NCI-H1694 (cell line): ENCODE results near the gene GNG2.

ENCODE experiments used
- DNase-seq: peaks from one replicate; lab custom pipeline; 2025; lab: John Stamatoyannopoulos, UW

Gene GNG2

DNA sequence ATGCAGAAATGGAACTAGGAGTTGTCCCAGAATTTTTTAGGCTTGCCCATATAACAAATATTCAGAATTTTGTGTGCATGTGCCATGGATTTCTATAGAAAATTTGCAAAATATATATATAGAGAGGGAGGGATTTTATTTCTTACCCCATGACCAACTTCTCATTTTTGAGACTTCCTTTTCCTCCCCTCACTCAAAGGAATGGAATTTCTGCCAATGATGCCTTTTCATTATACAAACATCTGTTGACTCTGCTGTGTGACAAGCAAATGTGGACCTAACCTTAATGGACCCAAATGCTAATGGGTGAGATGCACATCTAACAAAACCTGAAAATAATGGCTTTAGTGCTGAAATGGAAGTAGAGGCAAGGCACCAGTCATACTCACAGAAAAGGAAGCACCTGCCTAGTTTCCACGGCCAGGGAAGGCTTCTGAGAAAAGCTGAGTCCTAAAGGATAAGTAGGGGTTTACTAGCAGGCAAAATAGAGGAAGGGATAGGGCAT is 3.6 kb upstream of the GNG2 start:
- DNase-seq: no peak

GRCh38 chr14:51859131-51859530 is 1.3 kb upstream of the GNG2 start:
- DNase-seq: no peak

- no peak for DNase-seq
Measured at GRCh38 chr14:51860825-51861499, 550 bp downstream of the GNG2 start.

- DNase-seq: no peak
Measured at GRCh38 chr14:51862176-51862796, 1.9 kb downstream of the GNG2 start.

GRCh38 chr14:51862860-51863259 is 2.4 kb downstream of the GNG2 start:
- no peak for DNase-seq

- DNase-seq: no peak
Measured at GRCh38 chr14:51865953-51866747, 5.7 kb downstream of the GNG2 start.

- DNase-seq: no peak
Measured at GRCh38 chr14:51867741-51868140, 7.3 kb downstream of the GNG2 start.

- DNase-seq: no peak
Measured at GRCh38 chr14:51868405-51868804, 8.0 kb downstream of the GNG2 start.

- no peak for DNase-seq
Measured at GRCh38 chr14:51869411-51870100, 9.1 kb downstream of the GNG2 start.

GRCh38 chr14:51870606-51871005 is 10.2 kb downstream of the GNG2 start:
- no peak for DNase-seq

GRCh38 chr14:51871846-51872245 is 11.4 kb downstream of the GNG2 start:
- DNase-seq: no peak

DNA sequence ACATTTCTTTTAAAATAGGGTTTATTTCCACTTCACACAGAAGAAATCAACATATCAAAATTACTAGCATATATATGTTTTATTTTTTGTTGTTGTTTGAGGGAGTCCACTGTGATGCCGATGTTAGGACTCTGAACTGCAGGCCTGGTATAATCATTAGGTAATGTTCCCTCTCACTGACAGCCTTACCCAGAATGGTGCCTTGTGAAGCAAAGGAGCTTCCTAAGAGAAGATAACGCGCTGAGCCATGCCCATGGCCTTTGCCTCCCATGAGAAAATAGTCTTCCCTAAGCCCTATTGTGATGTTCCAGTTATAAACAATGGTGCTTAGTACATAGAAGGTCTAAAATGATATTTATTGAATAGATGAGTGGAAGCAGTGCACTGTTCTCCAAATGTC is 12.0 kb downstream of the GNG2 start:
- no peak for DNase-seq

DNA sequence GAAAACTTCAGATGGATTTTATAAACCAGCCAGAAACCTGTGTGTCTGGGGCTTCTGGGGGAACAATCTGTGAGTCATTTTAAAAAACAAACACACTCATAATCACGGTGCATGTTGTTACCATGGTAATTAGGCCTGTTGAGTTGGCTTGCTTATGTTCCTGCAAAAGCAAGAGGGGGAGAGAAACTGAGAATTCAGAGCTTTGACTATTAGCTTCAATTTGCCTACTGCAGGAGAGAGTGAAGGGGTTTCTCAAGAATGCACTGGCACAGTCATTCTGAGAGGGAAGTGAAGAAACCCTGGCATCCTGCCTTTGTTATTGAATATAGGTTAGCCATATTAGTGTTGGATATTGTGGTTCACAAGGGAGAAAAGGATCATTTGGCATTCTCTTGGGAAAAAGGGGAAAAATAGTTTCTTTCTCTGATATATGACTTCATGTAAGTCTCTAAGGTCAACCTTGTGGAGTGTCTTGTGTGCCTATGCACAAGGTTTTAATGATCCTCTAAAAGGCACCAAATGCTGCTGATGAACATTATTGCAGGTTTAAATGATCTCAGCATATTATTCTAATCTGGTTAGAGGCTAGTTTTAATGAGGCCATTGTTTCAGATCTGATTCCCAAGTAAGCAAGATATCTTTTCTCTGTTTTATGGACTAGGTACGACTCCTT is 12.9 kb downstream of the GNG2 start:
- DNase-seq: peak; percentile 60

- no peak for DNase-seq
Measured at GRCh38 chr14:51877810-51878209, 17.4 kb downstream of the GNG2 start.

GRCh38 chr14:51879170-51879569 is 18.8 kb downstream of the GNG2 start:
- DNase-seq: no peak

- DNase-seq: no peak
Measured at GRCh38 chr14:51880835-51881580, 20.6 kb downstream of the GNG2 start.

DNA sequence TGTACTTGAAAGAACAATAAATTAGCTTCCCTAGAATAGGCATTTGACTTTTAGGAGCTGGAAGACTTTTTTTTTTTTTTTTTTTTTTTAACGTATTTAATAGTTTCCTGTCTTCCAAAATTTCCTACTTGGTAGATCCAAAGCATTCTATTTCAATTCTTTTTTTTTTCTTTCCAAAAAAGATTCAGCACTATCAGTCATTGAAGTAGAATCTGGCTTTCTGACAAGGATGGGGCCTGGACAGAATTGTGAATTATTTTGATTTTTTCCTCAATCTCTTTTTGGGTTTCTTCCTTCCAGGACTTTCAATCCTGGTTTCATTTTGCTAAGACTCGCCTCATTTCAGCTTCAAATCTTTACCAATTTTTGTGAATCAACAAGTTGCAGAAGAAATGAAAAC is 21.2 kb downstream of the GNG2 start:
- no peak for DNase-seq

DNA sequence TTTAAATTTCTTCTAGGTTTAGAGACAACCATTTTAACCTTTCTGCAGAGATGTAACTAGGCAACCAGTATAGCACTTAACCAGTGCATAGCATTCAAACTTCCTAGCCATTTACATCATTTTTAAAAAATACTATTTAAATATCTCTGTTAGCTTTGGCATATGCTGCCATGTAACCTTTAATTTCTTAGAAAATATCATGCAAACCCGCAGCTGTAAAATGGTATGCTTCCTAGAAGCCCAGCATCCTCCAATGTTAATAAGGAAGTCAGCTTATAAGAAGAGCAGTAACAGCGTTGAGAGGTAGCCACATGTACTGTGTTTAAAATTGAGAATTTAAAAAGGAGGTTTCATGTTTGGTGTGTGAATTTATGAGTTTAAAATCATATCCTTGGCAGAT is 22.8 kb downstream of the GNG2 start:
- DNase-seq: no peak

DNA sequence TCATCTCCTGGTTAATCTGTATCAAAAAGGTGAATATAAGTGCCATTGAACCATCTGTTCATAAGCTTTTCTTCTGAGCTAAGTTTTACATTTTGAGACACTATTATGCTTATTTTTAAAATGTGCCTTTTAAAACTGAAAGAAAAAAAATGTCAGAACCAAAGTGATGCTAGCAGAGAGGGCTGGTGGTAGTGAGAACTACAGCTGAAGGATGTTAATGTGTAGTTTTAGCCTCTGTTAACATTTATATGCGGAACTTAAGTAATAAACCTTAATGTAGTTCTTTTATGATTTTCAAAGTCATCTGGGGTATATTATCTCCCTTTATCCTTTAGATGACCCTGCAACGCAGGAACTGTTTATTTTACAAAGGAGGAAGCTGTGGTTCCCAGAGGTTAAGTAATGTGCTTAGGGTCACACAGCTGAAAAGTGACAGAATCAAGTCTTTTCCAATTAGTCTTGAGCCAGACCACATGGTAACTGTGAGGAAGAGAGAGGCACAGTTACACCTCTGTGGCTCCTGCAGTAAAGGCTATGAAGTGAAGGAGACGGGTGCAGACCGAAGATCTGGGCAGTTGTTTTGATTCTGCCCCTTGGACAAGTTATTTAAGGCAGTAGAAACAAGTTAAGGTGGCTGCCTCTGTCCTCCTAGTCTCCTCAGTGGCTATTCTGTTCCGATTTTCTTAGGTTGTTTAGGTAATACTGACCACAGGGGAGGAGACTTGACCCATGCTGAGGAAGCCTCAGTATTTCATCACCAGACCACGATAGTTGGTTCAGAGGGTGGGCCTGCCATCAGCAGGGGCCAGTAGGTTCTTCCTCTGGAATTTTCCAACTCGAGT is 23.9 kb downstream of the GNG2 start:
- DNase-seq: no peak

DNA sequence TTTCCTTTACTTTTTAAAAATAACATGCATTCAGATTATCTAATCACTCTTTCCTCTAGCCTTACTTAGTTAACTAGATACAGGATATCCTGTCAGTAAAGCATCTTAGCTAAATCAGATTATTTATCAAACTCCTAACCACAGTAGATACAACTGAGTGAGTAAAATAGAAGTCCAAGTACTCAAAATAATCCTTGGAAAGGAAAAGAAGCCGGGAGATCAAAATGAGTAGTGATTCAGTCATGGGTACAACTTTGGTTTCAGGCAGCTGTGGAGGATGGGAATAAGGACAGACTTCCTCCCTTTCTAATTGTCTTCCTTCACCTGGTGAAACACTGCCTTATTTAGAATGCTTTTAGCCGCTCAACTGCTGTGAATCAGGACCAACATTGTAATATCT is 29.4 kb downstream of the GNG2 start:
- no peak for DNase-seq
